Hepatocyte (in vitro differentiated cells): ENCODE results near the gene TBC1D5. TPM values are rescaled to one million over a fixed set of nuclear protein-coding genes. Genes with fewer than 3 reads are reported as not detected.

Experiments used
- DNase-seq: peaks from one replicate; pipeline ENCODE4 v3.0.0-alpha.2; 2016; ENCODE audit warnings: low spot score
- H2AFZ ChIP-seq: fragments of 200-600 bp; sonication (generic); 2 replicates; pipeline ENCODE4 v1.6.0; 2016; ENCODE audit warnings: antibody characterized with exemption, mild to moderate bottlenecking
- H3K27ac ChIP-seq: fragments of 200-600 bp; sonication (generic); 2 replicates; pipeline ENCODE4 v1.5.1; 2016; ENCODE audit warnings: mild to moderate bottlenecking
- H3K27me3 ChIP-seq: fragments of 200-600 bp; sonication (generic); 2 replicates; pipeline ENCODE4 v1.6.1; 2016
- H3K36me3 ChIP-seq: fragments of 200-600 bp; sonication (generic); replicated peaks from 2 replicates; pipeline ENCODE4 v1.5.1; 2016; ENCODE audit warnings: low read depth; ENCODE audit not compliant: insufficient read depth
- H3K4me1 ChIP-seq: fragments of 200-600 bp; sonication (generic); 2 replicates; pipeline ENCODE4 v1.5.1; 2016; ENCODE audit warnings: mild to moderate bottlenecking, moderate library complexity; ENCODE audit not compliant: insufficient read depth
- H3K4me2 ChIP-seq: fragments of 200-600 bp; sonication (generic); 2 replicates; pipeline ENCODE4 v1.6.0; 2016
- H3K4me3 ChIP-seq: fragments of 200-600 bp; sonication (generic); 2 replicates; pipeline ENCODE4 v1.5.1; 2016; ENCODE audit warnings: mild to moderate bottlenecking
- H3K79me2 ChIP-seq: fragments of 200-600 bp; sonication (generic); 2 replicates; pipeline ENCODE4 v1.6.0; 2017; ENCODE audit warnings: mild to moderate bottlenecking
- H3K9me2 ChIP-seq: fragments of 200-600 bp; sonication (generic); replicated peaks from 2 replicates; pipeline ENCODE4 v1.6.0; 2017; ENCODE audit warnings: mild to moderate bottlenecking; ENCODE audit not compliant: insufficient read depth
- H3K9me3 ChIP-seq: fragments of 200-600 bp; sonication (generic); 2 replicates; pipeline ENCODE4 v1.5.1; 2016; ENCODE audit warnings: low read depth, mild to moderate bottlenecking
- H4K20me1 ChIP-seq: fragments of 200-600 bp; sonication (generic); 2 replicates; pipeline ENCODE4 v1.6.0; 2016; ENCODE audit warnings: mild to moderate bottlenecking; ENCODE audit not compliant: insufficient read depth, poor library complexity, severe bottlenecking
- CTCF ChIP-seq: fragments of 200-600 bp; sonication (generic); IDR thresholded peaks from 2 replicates; pipeline ENCODE4 v1.5.1; 2016; ENCODE audit warnings: antibody characterized with exemption, mild to moderate bottlenecking; ENCODE audit not compliant: poor library complexity
- EZH2 ChIP-seq: fragments of 200-600 bp; sonication (generic); IDR thresholded peaks from 2 replicates; pipeline ENCODE4 v1.6.1; 2016; ENCODE audit warnings: antibody characterized with exemption, mild to moderate bottlenecking, borderline replicate concordance
- EZH2phosphoT487 ChIP-seq: fragments of 200-600 bp; sonication (generic); IDR thresholded peaks from one replicate; pipeline ENCODE4 v1.6.1; 2018; ENCODE audit warnings: antibody characterized with exemption, mild to moderate bottlenecking, low read depth, moderate library complexity; ENCODE audit not compliant: unreplicated experiment, severe bottlenecking
- WGBS: methylation state at CpG from one replicate; pipeline ENCODE4 v1.1.6; 2016; ENCODE audit warnings: low lambda C conversion rate; ENCODE audit errors: missing lambda C conversion rate; 5-methylcytosine and 5-hydroxymethylcytosine counted together
- polyA plus RNA-seq: library from polyadenylated mRNA; unstranded; fragments of >200 nt; fragmentation: Nextera tagmentation; extraction: Ambion mirVana; gene quantifications from 2 replicates; pipeline ENCODE4 v1.2.1, GENCODE V29; 2016
- total RNA-seq: library from RNA; depleted of rRNA; stranded (reverse); fragments of >200 nt; gene quantifications from 2 replicates; pipeline ENCODE4 v1.2.3, GENCODE V29; 2014

TBC1D5 gene
- total and polyA plus RNA-seq, 2 experiments from 2014 or later: 17.0 to 64.2 TPM

- Histone ChIP-seq H3K4me1 (no peaks in the 10 kb centered on the region), H2AFZ (no peak overlapping the region), H3K79me2 (no peaks in the 10 kb centered on the region), H3K9me2 (no peaks in the 10 kb centered on the region), H3K27me3 (no peaks in the 10 kb centered on the region), H3K36me3 (no peaks in the 10 kb centered on the region), H3K4me2 (no peak overlapping the region), H3K4me3 (no peak overlapping the region), H3K27ac (no peak overlapping the region), H3K9me3 (no peaks in the 10 kb centered on the region), H4K20me1 (no peaks in the 10 kb centered on the region)
- WGBS: 92% methylated on average over 4 of the region's 4 CpGs
- DNase-seq: no peak
- TF ChIP-seq EZH2phosphoT487 (no peak), CTCF (no peak)
These were observed 299.3 kb downstream of the TBC1D5 start for GRCh38 chr3:17443142-17443541.

- no peaks in the 10 kb centered on the region for H3K79me2 ChIP-seq
- DNase-seq: peak; percentile 16
- 54% methylated on average over 3 of the region's 3 CpGs for WGBS
These were observed 299.9 kb downstream of the TBC1D5 start for GRCh38 chr3:17442332-17443049.

DNA sequence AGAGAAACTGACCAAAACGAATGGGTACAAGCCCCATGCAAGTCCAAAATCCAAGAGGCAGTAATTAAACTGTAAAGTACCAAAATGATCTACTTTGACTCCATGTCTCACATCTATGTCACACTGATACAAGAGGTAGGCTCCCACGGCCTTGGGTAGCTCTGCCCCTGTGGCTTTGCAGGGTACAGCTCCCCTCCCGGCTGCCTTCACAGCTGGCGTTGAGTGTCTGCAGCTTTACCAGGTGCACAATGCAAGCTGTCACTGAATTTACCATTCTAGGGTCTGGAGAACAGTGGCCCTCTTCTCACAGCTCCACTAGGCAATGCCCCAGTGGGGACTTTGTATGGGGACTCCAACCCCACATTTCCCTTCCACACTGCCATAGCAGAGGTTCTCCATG is 308.6 kb downstream of the TBC1D5 start:
- no peak overlapping the region for H3K4me3 ChIP-seq
- no peaks in the 10 kb centered on the region for H4K20me1 ChIP-seq
- H2AFZ ChIP-seq: no peak overlapping the region
- H3K9me2 ChIP-seq: no peaks in the 10 kb centered on the region
- H3K27me3 ChIP-seq: no peaks in the 10 kb centered on the region
- no peak overlapping the region for H3K4me2 ChIP-seq
- no peaks in the 10 kb centered on the region for H3K36me3 ChIP-seq
- TF ChIP-seq CTCF: no peak
- no peak for TF ChIP-seq EZH2
- no peak for TF ChIP-seq EZH2phosphoT487
- 94% methylated on average over 4 of the region's 4 CpGs for WGBS
- no peak overlapping the region for H3K27ac ChIP-seq
- DNase-seq: no peak
- H3K9me3 ChIP-seq: no peaks in the 10 kb centered on the region
- H3K4me1 ChIP-seq: no peaks in the 10 kb centered on the region
- no peaks in the 10 kb centered on the region for H3K79me2 ChIP-seq

More at GRCh38 chr3:17442332-17443049, 299.9 kb downstream of the TBC1D5 start:
- no peak overlapping the region for H3K4me2 ChIP-seq
- H3K27ac ChIP-seq: no peak overlapping the region
- H3K27me3 ChIP-seq: no peaks in the 10 kb centered on the region
- H2AFZ ChIP-seq: no peak overlapping the region
- TF ChIP-seq CTCF (no peak), EZH2 (no peak), EZH2phosphoT487 (no peak)
- H4K20me1 ChIP-seq: no peaks in the 10 kb centered on the region
- no peaks in the 10 kb centered on the region for H3K4me1 ChIP-seq
- no peaks in the 10 kb centered on the region for H3K36me3 ChIP-seq
- no peak overlapping the region for H3K4me3 ChIP-seq
- H3K9me2 ChIP-seq: no peaks in the 10 kb centered on the region
- H3K9me3 ChIP-seq: no peaks in the 10 kb centered on the region
